DMS114 treated with DMSO at 0.1 percent for 48 hours (cell line): ENCODE results near the gene XPNPEP1.

Source experiments
- DNase-seq: peaks from one replicate; lab custom pipeline; 2025; ENCODE audit not compliant: unreplicated experiment; lab: John Stamatoyannopoulos, UW

XPNPEP1 gene

GRCh38 chr10:109866995-109867635, 56.2 kb downstream of the XPNPEP1 start:
- no peak for DNase-seq

GRCh38 chr10:109866168-109866994, 56.9 kb downstream of the XPNPEP1 start:
- DNase-seq: no peak

- DNase-seq: no peak
Measured at GRCh38 chr10:109863775-109864174, 59.5 kb downstream of the XPNPEP1 start.

- DNase-seq: no peak
Measured at GRCh38 chr10:109862738-109863137, 60.6 kb downstream of the XPNPEP1 start.

GRCh38 chr10:109862041-109862440, 61.3 kb downstream of the XPNPEP1 start:
- DNase-seq: no peak

DNA sequence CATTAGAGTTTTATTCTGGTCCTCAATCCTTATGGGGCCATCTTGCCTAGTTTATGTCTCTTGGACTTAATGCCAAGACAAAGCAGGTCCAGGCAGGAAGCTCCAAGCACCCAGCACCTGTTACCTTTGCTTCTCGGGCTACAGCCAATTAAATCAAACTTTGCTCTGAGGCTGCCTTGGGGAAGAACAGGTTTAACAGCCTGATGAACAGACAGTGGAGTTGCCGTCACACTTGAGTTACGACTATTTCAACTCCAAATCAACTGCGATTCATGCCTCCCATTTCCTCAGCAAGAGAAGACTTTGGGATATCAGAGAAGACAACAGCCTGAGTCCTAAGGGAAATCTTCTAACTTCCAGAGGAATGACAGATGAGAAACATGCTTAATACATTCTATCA, 62.2 kb downstream of the XPNPEP1 start:
- no peak for DNase-seq

DNA sequence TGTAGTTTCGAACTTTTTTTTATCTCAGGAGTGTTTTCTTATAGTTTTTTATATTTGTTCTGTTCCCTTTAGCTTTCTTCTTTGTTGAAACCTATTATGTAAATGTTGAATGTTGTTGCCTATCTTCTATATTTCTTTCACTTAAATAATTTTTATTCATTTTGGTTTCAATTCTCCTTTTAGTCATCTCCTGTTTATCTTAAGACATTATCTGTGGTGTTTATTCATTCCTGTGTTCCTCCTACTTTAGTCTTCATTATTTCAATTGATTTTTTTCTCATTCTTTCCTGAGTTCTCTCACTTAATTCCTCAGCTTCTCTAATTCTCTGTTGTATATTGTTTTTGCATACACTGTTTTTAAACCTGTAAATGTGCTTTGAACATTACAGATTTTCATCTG, 64.1 kb downstream of the XPNPEP1 start:
- no peak for DNase-seq

DNA sequence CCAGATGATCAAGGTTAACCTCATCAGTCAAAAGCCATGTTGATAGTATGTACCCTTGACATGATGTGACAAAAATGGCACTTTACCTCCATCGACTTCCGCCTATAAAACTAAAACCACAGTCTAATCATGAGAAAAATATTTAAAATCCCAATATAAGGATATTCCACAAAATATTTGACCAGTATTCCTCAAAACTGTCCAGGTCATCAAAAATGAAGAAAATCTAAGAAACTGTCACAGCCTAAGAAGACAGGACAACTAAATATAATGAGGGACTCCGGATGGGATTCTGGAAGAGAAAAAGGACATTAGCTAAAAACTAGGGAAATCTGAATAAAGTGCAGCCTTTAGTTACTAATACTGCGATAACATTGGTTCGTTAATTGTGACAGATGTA, 67.6 kb downstream of the XPNPEP1 start:
- DNase-seq: no peak

GRCh38 chr10:109853921-109854320, 69.4 kb downstream of the XPNPEP1 start:
- no peak for DNase-seq

DNA sequence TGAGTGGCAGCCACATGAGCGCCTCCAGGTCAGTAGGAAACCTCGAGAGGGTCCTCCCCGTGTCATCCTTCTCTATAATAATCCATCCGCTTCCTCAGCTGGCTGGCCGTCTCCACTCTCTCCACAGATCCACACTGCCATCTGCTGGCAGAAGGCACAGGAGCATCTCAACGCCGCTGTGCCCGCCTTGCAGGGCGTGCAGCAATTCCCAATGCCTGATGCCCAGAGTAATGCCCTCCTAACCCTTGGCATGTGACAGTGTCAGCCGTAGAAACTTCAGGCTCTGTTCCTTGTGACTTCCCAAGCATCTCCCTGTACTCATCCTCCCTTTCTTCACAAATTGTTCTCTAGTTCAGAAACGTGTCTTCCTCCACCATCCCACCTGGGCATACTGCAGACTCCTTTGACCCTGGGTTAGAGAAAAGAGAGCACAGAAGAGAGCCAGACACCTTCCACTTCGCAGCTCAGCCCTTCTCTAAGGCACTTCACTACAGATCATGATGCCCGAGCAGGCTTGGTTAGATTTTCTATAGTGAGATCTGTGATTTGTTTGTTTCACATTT, 70.8 kb downstream of the XPNPEP1 start:
- peak; percentile 36 for DNase-seq

DNA sequence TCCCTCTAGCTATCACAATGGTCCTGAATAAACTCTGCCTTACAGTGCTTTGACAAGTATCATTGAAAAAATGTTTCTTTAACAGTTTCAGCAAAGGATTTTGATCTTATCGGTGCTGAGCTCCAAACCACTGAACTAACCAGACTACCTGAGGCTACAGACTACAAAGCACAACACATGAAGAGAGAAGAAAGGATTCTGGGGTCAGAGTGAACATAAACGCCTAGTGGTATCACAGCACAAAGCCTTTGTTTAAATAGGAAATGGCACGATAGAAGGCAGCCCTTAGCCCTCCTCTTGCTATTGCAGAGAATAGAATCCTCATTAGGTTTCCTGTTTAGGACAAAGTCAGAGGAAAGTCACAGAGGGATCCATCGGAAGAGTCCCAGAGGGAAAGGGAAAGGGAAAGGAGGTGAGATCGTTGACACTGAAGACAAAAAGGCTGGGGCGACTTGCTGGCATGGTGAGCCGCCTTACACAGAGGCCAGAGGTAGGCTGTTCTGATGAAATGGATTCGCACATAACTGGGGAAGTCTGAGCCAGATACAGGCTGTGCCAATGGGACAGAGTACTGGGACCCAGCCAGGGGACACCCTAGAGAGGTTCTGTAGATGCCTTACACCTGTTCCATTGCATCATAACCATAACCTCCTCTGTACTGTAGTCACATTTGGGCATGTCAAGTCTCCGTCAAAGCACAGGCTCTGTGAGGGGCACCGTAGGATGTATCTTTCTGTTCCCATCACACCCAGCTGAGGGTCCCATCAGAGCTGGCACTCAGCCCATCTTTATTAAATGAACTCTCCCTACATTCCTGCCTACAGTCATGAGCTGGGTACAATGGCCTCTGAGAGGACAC, 71.5 kb downstream of the XPNPEP1 start:
- DNase-seq: no peak

DNA sequence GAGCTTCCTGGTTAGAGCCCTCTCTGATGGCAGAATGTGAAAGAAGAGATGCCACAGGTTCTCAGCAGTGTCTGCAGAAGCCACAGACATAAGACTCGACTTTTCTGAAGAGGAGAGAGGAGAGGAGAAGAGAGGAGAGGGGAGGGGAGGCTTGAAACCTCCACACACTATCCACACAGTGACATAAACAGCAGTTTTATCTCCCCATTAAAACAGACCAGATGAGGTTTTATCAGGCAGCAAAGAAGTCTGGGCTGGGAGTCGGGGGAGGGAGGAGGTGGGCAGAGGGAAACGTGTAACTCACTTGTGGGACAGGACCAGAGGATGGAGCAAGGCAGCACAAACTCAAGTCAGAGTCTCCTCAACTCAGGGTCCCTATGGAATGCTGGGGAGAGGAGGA, 76.5 kb downstream of the XPNPEP1 start:
- DNase-seq: no peak

GRCh38 chr10:109845308-109845707, 78.0 kb downstream of the XPNPEP1 start:
- DNase-seq: no peak

- no peak for DNase-seq
Measured at GRCh38 chr10:109838592-109839244, 84.6 kb downstream of the XPNPEP1 start.

DNA sequence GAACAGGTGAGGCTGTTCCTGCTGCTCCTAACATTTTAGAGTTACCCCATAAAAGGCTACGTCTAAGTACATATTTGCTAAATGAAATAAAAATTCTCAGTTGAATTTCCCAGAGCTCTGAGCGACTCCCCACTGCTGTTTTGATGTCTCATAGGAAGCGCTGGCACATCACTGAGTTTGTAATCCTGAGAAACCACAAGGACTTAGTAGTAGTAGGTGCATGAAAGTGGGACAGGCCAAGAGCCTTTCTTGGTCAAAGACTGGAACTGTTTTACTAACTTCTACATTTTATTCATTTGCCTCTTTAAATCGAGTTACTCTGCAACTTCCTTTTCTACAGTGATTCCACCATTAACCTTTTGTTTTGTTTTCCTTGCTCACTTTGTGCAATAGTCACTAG, 85.9 kb downstream of the XPNPEP1 start:
- no peak for DNase-seq

DNA sequence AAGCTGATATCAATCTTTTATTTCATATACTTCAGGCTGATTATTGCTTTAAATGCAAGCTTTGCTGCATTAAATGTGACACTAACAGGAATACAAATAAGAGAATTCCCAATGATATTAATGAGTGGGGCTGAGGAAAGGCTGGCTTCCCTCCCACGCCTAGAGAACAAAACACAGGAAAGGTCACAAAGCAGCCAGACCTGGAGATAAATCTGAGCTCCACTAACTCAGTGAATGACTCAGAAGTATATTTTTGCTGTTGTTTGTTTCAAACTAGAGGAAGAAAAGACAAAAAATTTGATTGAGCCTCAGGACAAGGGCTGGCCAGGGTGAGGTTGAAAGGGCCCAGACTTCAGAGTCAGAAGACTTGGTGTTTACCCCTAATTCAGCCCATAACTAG, 88.1 kb downstream of the XPNPEP1 start:
- no peak for DNase-seq

DNA sequence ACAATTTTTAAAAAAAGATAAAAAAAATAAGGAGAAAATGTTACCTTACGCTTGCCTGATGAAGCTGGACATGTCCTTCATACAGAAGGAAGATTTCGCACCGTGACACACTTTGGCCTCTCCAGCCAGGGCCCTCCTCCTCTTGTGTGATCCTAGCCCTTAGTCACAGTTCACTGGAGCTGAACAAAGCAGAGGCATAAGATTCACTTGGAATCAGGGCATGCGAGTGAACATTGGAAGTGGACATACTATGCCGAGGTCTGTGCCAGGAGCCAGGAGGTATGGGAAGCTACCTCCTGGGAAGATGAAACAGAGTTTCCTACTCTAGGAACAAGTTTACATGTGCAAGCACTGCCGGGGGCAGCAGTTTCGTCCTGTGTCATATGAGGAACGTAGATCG, 91.5 kb downstream of the XPNPEP1 start:
- DNase-seq: no peak

GRCh38 chr10:109824206-109824605, 99.1 kb downstream of the XPNPEP1 start:
- DNase-seq: no peak

- DNase-seq: no peak
Measured at GRCh38 chr10:109823196-109823595, 100.1 kb downstream of the XPNPEP1 start.

GRCh38 chr10:109821672-109822071, 101.6 kb downstream of the XPNPEP1 start:
- DNase-seq: no peak
